Panc1 (cell line): Measurements from ENCODE around the gene TIPRL. TPM values are rescaled to one million over a fixed set of nuclear protein-coding genes. Genes with fewer than 3 reads are reported as not detected.

Experiments
- ATAC-seq: fragments of 200-7000 bp; cut with Tn5 transposase; 2 replicates; pipeline ENCODE4 v1.9.1; 2020; ENCODE audit warnings: mild to moderate bottlenecking, moderate library complexity
- Bru-seq: library from RNA; stranded (reverse); fragments of 400-500 nt; gene quantifications from one replicate; lab custom pipeline; 2021; lab: Mats Ljungman, UMichigan
- BruChase-seq, 2 experiments: library from RNA; stranded (reverse); fragments of 400-500 nt; gene quantifications; one replicate each; lab custom pipeline; 2021; lab: Mats Ljungman, UMichigan
- BruUV-seq: library from RNA; stranded (reverse); fragments of 400-500 nt; replicated peaks from 2 replicates; lab custom pipeline; 2021; lab: Mats Ljungman, UMichigan
- CTCF ChIA-PET: fragments of 300-600 bp; sonication (Branson Sonifier 250); formaldehyde crosslinking; loops from one replicate; lab custom pipeline; 2022; ENCODE audit warnings: antibody characterized with exemption; lab: Charles Lee
- POLR2A ChIA-PET: fragments of 300-600 bp; sonication (Branson Sonifier 250); formaldehyde crosslinking; loops from one replicate; lab custom pipeline; 2022; ENCODE audit warnings: antibody characterized with exemption; lab: Charles Lee
- DNase-seq: peaks from one replicate; pipeline ENCODE4 v3.0.0-alpha.2; 2010; ENCODE audit warnings: low read depth, low spot score
- H3K27ac ChIP-seq: 2 replicates; pipeline ENCODE4 v1.5.1; 2011; ENCODE audit warnings: mild to moderate bottlenecking, low read length, inconsistent platforms
- H3K27me3 ChIP-seq: fragments of 200-500 bp; sonication (Bioruptor generic); 2 replicates; pipeline ENCODE4 v1.6.0; 2014; ENCODE audit warnings: low read length, inconsistent platforms; ENCODE audit not compliant: control insufficient read depth, insufficient read depth
- H3K36me3 ChIP-seq: fragments of 200-500 bp; sonication (Bioruptor generic); 2 replicates; pipeline ENCODE4 v1.5.1; 2014; ENCODE audit warnings: inconsistent platforms, mild to moderate bottlenecking, low read length, moderate library complexity; ENCODE audit not compliant: control insufficient read depth, insufficient read depth
- H3K4me1 ChIP-seq: 2 replicates; pipeline ENCODE4 v1.5.1; 2011; ENCODE audit warnings: inconsistent platforms, mild to moderate bottlenecking, low read length, moderate library complexity; ENCODE audit not compliant: control insufficient read depth, insufficient read depth
- H3K4me3 ChIP-seq, 2 experiments: 2 replicates each; pipeline ENCODE4 v1.5.1; 2011 to 2012; ENCODE audit warnings: low read depth in 2 of 2, low read length in 2 of 2, mild to moderate bottlenecking in 2 of 2, inconsistent platforms in 1 of 2, moderate library complexity in 1 of 2
- H3K9me3 ChIP-seq: fragments of 200-500 bp; sonication (Bioruptor generic); 2 replicates; pipeline ENCODE4 v1.5.1; 2014; ENCODE audit warnings: low read depth, mild to moderate bottlenecking, inconsistent platforms, low read length, moderate library complexity; ENCODE audit not compliant: control insufficient read depth, insufficient read depth
- POLR2AphosphoS5 ChIP-seq: IDR thresholded peaks from 2 replicates; pipeline ENCODE4 v1.6.1; 2012; ENCODE audit warnings: mild to moderate bottlenecking, low read depth, low read length, moderate library complexity
- SIN3A ChIP-seq: IDR thresholded peaks from 2 replicates; pipeline ENCODE4 v1.6.1; 2012; ENCODE audit warnings: low read depth, mild to moderate bottlenecking, low read length, moderate library complexity, borderline replicate concordance; ENCODE audit not compliant: insufficient read depth
- TCF7L2 ChIP-seq: IDR thresholded peaks from 2 replicates; pipeline ENCODE4 v1.6.1; 2011; ENCODE audit warnings: mild to moderate bottlenecking, low read depth, low read length, inconsistent platforms
- in situ Hi-C: cut with HindIII; loops from 2 replicates; pipeline ENCODE4 v1.10.0; 2016; ENCODE audit warnings: low sequenced_read_pairs, low pct_unique_long_range_greater_than_20kb
- intact Hi-C: fragments of 100-400 bp; cut with micrococcal nuclease; formaldehyde crosslinking; loops from one replicate; pipeline ENCODE4 v1.10.0; 2022; ENCODE audit not compliant: unreplicated experiment
- long read RNA-seq: library from polyadenylated mRNA; unstranded; transcript quantifications from one replicate; pipeline ENCODE4 v2.0.0, GENCODE V29; 2021; ENCODE audit not compliant: unreplicated experiment
- polyA plus RNA-seq: library from polyadenylated mRNA; unstranded; fragments of >200 nt; gene quantifications from one replicate; pipeline ENCODE4 v1.2.1, GENCODE V29; 2012; ENCODE audit warnings: missing spikeins; ENCODE audit not compliant: insufficient read length
- total RNA-seq: library from RNA; stranded (reverse); gene quantifications from one replicate; pipeline ENCODE4 v1.2.1, GENCODE V29; 2021; ENCODE audit not compliant: unreplicated experiment
- TF ChIP-seq, protein P1 (sequence below): fragments of 450-650 bp; IDR thresholded peaks from 2 replicates; pipeline ENCODE4 v1.5.1; 2017; ENCODE audit warnings: mild to moderate bottlenecking
- TF ChIP-seq, protein P2 (sequence below), 2 experiments: IDR thresholded peaks; 2 replicates each; pipeline ENCODE4 v1.6.1; 2011 to 2012; ENCODE audit warnings: low read depth in 2 of 2, control low read depth in 1 of 2, low read length in 1 of 2, mild to moderate bottlenecking in 1 of 2, moderate library complexity in 1 of 2; ENCODE audit not compliant: insufficient read depth in 1 of 2

Gene TIPRL
- total RNA-seq (48.5 TPM), Bru-seq, nascent RNA (percentile 83 among the genes with signal in this experiment), BruChase-seq, experiment 1, labeled RNA remaining after a 2-hour chase (percentile 88 among the genes with signal in this experiment), BruChase-seq, experiment 2, labeled RNA remaining after a 6-hour chase (percentile 93 among the genes with signal in this experiment)
- polyA plus RNA-seq: 24.6 TPM
- long read RNA-seq, transcript TIPRL-202 (7 exons, 3,032 nt): major isoform, 64 of 74 reads
- long read RNA-seq, partial matches to known transcripts: 4 of 74 reads
- long read RNA-seq, other reads (novel, unspliced or antisense): 6 of 74 reads

DNA sequence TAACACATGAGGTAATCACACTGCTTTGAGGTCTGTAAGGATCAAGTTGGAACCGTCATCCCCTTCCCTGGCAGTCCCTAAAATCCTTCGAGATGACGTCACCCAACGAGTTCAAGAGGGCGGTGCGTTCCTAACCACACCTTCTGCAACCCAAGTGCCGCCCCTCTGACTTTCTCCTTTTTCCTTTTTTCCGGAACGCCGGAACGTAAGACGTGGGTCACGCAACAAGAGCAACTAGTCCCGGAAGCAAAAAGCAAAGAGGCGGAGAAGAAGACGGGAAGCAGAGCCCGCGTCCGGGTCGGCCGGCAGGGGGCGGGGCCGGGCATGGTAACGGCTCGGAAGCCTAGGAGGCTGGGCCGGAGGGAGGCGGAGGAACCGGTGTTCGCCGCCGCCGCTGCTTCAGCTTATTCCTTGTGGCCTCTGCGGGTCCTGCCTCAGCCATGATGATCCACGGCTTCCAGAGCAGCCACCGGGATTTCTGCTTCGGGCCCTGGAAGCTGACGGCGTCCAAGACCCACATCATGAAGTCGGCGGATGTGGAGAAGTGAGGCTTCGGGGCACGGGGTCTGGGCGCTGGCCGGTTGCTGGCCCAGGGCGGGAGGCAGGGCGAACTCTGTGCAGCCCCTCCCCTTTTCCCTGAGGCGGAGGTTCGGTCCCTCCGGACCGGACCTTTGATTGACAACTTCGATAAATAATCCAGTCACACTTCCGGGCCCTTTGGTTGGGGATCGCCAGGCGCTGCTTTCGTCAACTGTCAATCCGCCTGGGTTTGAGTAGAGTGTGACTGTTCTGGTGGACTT, at the start of gene TIPRL:
TSS of gene TIPRL (plus strand) at position 325 of the 800 bp plus-strand sequence. CDS start at position 441, 116 bp downstream.
- TF ChIP-seq SIN3A: peak; percentile 93; the same call in 1 of the 2 replicates
- TF ChIP-seq, protein P1, sequence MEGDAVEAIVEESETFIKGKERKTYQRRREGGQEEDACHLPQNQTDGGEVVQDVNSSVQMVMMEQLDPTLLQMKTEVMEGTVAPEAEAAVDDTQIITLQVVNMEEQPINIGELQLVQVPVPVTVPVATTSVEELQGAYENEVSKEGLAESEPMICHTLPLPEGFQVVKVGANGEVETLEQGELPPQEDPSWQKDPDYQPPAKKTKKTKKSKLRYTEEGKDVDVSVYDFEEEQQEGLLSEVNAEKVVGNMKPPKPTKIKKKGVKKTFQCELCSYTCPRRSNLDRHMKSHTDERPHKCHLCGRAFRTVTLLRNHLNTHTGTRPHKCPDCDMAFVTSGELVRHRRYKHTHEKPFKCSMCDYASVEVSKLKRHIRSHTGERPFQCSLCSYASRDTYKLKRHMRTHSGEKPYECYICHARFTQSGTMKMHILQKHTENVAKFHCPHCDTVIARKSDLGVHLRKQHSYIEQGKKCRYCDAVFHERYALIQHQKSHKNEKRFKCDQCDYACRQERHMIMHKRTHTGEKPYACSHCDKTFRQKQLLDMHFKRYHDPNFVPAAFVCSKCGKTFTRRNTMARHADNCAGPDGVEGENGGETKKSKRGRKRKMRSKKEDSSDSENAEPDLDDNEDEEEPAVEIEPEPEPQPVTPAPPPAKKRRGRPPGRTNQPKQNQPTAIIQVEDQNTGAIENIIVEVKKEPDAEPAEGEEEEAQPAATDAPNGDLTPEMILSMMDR: no peak; the same call in 1 of the 2 replicates
- peak; percentile 71 for TF ChIP-seq POLR2AphosphoS5
- peak; percentile 98 for ATAC-seq
- H3K27ac ChIP-seq: peak within 1 kb of the TSS; percentile 97
- ChIA-PET POLR2A (no interaction called here), CTCF (no interaction called here)
- in situ Hi-C loops: no loop called here
- H3K4me1 ChIP-seq: peaks cover 9% of the 10 kb centered on the region
- peak; percentile 94 for DNase-seq
- H3K27me3 ChIP-seq: no peaks in the 10 kb centered on the region
- intact Hi-C loops: no loop called here
- H3K9me3 ChIP-seq: no peaks in the 10 kb centered on the region
- no TSS peak for BruUV-seq
- peak within 1 kb of the TSS; percentile 92 to 100 for H3K4me3 ChIP-seq
- peaks cover 6% of the 10 kb centered on the region; the same call in 1 of the 2 replicates for H3K36me3 ChIP-seq

DNA sequence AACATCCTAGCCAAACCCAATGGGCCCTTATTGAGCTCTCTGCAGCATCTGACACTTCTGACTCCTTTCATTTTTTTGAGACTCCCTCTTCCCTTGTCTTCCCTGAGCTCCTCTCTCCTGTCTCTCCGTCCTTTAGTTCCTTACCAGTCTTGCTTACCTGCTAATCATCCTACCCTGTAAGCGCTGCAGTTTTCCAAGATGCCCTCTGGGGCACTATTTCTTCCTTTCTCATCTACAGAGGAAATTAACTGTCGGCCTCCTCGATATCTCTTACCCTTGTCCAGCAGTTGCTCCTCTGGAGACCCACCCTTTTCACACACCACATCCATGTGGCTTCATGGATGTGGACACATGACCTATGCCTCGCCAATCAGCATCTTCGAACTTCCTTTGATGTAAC, 48.8 kb upstream of the TIPRL start:
- H3K9me3 ChIP-seq: no peaks in the 10 kb centered on the region
- in situ Hi-C loops (no loop called here), intact Hi-C loops (no loop called here)
- H3K36me3 ChIP-seq: no peaks in the 10 kb centered on the region
- TF ChIP-seq, protein P2, sequence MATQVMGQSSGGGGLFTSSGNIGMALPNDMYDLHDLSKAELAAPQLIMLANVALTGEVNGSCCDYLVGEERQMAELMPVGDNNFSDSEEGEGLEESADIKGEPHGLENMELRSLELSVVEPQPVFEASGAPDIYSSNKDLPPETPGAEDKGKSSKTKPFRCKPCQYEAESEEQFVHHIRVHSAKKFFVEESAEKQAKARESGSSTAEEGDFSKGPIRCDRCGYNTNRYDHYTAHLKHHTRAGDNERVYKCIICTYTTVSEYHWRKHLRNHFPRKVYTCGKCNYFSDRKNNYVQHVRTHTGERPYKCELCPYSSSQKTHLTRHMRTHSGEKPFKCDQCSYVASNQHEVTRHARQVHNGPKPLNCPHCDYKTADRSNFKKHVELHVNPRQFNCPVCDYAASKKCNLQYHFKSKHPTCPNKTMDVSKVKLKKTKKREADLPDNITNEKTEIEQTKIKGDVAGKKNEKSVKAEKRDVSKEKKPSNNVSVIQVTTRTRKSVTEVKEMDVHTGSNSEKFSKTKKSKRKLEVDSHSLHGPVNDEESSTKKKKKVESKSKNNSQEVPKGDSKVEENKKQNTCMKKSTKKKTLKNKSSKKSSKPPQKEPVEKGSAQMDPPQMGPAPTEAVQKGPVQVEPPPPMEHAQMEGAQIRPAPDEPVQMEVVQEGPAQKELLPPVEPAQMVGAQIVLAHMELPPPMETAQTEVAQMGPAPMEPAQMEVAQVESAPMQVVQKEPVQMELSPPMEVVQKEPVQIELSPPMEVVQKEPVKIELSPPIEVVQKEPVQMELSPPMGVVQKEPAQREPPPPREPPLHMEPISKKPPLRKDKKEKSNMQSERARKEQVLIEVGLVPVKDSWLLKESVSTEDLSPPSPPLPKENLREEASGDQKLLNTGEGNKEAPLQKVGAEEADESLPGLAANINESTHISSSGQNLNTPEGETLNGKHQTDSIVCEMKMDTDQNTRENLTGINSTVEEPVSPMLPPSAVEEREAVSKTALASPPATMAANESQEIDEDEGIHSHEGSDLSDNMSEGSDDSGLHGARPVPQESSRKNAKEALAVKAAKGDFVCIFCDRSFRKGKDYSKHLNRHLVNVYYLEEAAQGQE (IDR thresholded peaks at IDR 0.05; ENCODE audit: insufficient read depth in 1 of 2, low read depth in 2 of 2, low read length in 1 of 2): no peak
- TF ChIP-seq, protein P1: peak; percentile 18
- no peak for TF ChIP-seq SIN3A
- no peak for TF ChIP-seq TCF7L2
- H3K27me3 ChIP-seq: peaks cover 15% of the 10 kb centered on the region
- no peak overlapping the region for H3K27ac ChIP-seq
- H3K4me3 ChIP-seq: no peak overlapping the region
- CTCF ChIA-PET: interaction anchor here (1.3 kb wide), 1 partner anchor 48 kb away, joined by 3 read pairs; no protein-coding TSS in a partner anchor
- ATAC-seq: peak; percentile 53; the same call in 1 of the 2 replicates
- no TSS peak for BruUV-seq
- peaks cover 1% of the 10 kb centered on the region; the same call in 1 of the 2 replicates for H3K4me1 ChIP-seq
- POLR2A ChIA-PET: no interaction called here
- DNase-seq: no peak
